GM12874 (cell line): Measurements from ENCODE around the gene ALG5.

Experiments
- TF ChIP-seq, protein P1 (sequence below): IDR thresholded peaks from 2 replicates; pipeline ENCODE4 v1.5.1; 2011; ENCODE audit warnings: low read depth, mild to moderate bottlenecking, control low read depth, low read length, moderate library complexity; ENCODE audit not compliant: insufficient read depth

Gene ALG5, protein sequence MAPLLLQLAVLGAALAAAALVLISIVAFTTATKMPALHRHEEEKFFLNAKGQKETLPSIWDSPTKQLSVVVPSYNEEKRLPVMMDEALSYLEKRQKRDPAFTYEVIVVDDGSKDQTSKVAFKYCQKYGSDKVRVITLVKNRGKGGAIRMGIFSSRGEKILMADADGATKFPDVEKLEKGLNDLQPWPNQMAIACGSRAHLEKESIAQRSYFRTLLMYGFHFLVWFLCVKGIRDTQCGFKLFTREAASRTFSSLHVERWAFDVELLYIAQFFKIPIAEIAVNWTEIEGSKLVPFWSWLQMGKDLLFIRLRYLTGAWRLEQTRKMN

DNA sequence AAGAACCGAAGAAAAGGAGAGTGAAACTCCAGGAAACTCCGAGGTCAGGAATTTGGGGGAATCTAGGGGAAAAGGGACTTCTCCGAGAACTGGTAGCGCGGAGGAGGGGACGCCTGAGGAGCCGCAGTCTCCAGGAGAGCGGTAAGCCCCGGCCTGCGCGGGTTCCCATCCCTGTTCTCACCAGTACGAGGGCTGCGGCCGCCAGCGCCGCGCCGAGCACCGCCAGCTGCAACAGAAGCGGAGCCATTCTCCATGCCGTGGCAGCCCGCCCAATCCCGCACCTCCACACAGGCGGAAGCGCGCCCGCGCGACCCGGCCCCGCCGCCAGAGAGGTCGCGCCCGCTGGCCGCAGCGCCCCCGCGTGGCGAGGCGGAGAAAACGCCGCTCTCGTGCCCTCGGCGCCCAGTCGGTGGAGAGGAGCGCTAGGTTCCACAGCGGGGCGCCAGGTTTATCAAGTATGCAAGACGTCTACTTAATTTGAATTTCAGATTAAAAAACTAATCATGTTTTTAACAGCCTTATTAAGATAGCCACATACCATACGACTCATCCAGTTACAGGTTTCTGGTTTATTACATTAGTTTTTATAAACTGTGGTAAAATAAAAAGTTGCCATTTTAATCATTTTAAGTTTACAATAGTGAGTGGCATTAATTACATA, at the start of gene ALG5:
ALG5 (minus strand) TSS at position 287 of the 661 bp plus-strand sequence; CDS start at position 247, 40 bp downstream.
- TF ChIP-seq, protein P1, sequence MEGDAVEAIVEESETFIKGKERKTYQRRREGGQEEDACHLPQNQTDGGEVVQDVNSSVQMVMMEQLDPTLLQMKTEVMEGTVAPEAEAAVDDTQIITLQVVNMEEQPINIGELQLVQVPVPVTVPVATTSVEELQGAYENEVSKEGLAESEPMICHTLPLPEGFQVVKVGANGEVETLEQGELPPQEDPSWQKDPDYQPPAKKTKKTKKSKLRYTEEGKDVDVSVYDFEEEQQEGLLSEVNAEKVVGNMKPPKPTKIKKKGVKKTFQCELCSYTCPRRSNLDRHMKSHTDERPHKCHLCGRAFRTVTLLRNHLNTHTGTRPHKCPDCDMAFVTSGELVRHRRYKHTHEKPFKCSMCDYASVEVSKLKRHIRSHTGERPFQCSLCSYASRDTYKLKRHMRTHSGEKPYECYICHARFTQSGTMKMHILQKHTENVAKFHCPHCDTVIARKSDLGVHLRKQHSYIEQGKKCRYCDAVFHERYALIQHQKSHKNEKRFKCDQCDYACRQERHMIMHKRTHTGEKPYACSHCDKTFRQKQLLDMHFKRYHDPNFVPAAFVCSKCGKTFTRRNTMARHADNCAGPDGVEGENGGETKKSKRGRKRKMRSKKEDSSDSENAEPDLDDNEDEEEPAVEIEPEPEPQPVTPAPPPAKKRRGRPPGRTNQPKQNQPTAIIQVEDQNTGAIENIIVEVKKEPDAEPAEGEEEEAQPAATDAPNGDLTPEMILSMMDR: peak; percentile 91

DNA sequence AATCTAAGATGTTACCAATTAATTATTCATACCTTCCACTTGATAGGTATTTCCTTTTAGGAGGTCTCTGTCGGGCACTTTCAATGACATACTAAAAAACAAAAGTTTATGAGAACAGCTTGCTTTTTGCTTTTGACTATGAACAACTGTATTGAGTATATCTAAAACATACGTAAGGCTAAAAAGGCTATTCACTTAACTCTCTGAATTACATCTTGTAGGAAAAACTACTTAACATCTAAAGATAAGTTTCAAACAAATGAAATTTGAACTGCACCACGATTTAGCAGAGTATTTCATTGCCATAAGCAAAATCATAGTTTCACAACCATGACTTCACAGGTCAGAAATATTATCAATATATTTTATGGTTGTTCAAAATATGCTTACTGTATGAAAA, 48.7 kb upstream of the ALG5 start:
- TF ChIP-seq, protein P1: no peak

DNA sequence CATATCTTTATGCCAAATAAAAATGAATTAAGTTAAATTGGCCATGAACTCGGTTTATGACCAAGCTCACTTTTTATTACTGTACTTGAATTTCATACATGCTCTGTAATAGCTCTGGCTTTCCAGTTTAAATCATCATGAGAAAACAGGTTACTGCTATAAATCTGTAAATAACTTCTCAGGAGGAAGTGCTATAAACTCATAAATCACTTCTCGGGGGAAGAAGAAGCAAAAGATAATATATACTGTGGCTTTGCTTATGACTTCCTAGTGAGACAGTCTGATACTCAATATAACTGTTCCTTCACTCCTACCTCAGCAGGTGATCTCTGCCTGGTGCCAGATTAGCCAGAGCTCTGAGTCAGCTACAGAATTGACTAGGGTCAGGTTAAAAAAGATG, 47.9 kb upstream of the ALG5 start:
- TF ChIP-seq, protein P1: no peak

DNA sequence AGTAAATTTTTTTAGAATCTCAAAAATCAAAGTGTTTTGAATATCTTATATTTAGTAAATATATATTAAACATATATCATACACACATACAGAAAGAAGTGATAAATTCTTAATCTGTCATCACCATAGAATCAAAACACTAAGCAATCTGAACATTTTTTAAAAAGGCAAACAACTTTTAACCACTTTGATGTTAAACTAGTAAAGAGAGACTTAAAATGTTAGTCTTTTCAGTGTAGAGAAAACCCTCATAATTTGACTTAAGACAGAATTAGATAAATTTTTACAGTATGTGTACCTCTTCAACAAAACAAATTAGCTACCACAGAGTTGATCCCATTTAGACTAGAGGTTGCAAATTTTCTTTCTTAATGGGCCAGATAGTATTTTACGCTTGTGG, 46.9 kb upstream of the ALG5 start:
- TF ChIP-seq, protein P1: no peak

DNA sequence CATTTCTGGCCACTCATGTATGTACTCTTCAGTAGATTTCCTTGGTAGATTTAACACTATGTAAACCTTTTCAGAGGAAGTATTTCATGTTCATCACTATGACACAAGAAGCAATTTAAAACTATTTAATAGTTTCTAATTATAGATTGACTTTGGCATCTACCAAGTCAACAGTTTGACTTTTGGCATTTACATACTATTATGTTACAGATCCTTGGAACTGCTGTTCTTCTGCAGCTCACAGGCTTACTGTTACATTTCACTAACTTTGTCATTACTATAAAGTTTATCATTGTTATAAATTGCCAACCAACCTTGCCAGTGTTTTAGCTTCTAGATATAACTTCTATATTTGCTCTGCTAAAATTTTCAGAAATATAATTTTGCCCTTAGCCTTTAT, 41.6 kb upstream of the ALG5 start:
- TF ChIP-seq, protein P1: no peak

DNA sequence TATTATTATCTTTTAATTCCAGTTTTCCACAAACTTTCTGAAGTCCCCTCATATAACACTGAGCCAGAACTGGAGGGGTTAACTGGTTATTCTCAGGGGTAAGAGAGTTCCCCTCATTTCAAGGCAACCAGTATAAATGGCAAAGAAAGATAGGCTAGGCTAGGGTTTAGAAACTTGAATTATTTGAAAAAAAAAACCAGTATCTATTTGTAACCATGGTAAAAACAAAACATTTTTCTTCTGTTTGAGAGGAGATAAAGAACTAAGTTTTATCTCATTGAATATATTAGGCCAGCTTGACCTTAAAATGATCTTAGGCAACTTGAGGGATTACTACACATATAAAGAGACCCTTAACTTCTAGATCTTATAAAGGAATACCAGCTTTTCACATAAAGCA, 40.8 kb upstream of the ALG5 start:
- TF ChIP-seq, protein P1: no peak

DNA sequence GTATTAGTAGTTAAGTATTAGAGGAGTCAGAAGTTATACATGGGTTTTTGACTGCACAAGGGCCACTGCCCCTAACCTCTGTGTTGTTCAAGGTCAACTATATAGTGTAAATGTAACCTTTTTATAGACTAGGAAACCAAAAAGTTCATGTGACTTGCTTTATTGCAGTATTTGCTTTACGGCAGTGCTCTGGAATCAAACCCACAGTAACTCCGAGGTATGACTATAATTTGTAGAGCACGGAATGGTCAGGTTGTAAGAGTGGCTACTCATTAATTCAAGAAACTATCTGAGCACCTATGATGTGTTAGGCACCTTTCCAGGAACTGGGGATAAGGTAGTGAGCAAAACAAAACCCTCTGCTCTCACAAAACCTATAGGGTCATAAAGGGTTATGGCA, 38.1 kb upstream of the ALG5 start:
- TF ChIP-seq, protein P1: no peak
